Measurements from ENCODE around the gene CCK. TPM values are rescaled to one million over a fixed set of nuclear protein-coding genes. Genes with fewer than 3 reads are reported as not detected.

Gene CCK
- total RNA-seq, 5 donors from 2014 or later (not counting 1 experiment from before 2014, with no cell fraction given), result not detected

DNA sequence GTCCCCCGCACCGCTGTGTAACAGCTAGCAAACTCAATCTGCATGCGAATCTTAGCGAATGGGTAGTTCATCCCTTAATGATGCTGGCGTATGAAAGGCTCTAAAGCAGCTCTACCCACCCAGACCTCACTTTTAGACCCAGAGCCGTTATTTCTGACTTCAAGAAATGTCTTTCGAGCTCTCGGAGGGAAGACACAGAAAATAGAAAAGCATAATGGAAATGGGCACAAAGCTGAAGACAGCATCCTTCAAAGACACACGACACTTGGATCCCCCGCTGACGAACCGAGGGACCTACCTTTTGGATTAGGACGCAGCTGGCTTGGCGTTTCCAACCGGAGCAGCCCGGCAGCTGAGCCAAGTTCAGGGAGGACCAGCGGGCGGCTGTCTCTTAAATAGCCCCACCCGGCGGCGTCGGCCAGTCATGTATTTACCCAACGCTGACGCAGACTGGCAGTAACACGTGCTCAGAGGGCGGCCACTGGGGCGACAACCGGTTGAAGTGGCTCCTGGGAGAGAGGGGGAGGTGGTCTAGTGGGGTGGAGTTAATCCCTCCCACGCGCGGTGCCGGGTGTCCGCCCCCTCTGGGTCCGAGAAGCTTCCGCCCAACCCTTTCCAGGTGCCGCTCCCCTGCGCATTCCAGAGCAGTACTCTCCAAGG lies 1.5 kb downstream of the CCK start:
- H3K9me3 ChIP-seq, result no peaks in the 10 kb centered on the region
- H3K4me3 ChIP-seq (ENCODE audit: control insufficient read depth in 1 of 2, extremely low read depth in 1 of 2, low read length in 1 of 2), result peak overlapping the region in 1 of 2 donors; percentile 25
- peaks cover 25 to 61% of the 10 kb centered on the region in 2 experiments for H3K27me3 ChIP-seq (replicated peaks in 1 of 2; ENCODE audit: control insufficient read depth in 2 of 2, extremely low read depth in 1 of 2, insufficient read depth in 2 of 2, low read length in 1 of 2)
- DNase-seq (peak in 5 of 35 experiments; percentile 1 to 22 (median 9)), ATAC-seq (replicated peaks in 1 of 4) (peak in 2 of 4 experiments; percentile 45 to 53)
- no peaks in the 10 kb centered on the region for H3K36me3 ChIP-seq (ENCODE audit: control insufficient read depth in 2 of 2, extremely low read depth in 1 of 2, insufficient read depth in 1 of 2, low read length in 1 of 2)
- H3K4me3 Mint-ChIP-seq, result peak overlapping the region; percentile 21 to 58 (median 43)
- H3K36me3 Mint-ChIP-seq, result no peaks in the 10 kb centered on the region
- no peak overlapping the region for H3K27ac Mint-ChIP-seq
- H3K9me3 Mint-ChIP-seq, result no peaks in the 10 kb centered on the region
- CTCF ChIA-PET, result interaction anchor here in 1 of 2 donors (0.5 kb wide), 1 partner anchor 43 kb away, joined by 3 read pairs; no protein-coding TSS in a partner anchor
- peaks cover 50 to 79% of the 10 kb centered on the region in 2 donors for H3K27me3 Mint-ChIP-seq
- 18% methylated on average over 27 of the region's 37 CpGs for WGBS (ENCODE audit: insufficient coverage)
- POLR2A ChIA-PET, result interaction anchor here in 1 of 2 donors (0.6 kb wide), 1 partner anchor 10 kb away, joined by 3 read pairs; no protein-coding TSS in a partner anchor
- peaks cover 0 to 17% of the 10 kb centered on the region in 2 experiments for H3K4me1 ChIP-seq (ENCODE audit: control insufficient read depth in 1 of 2, extremely low read depth in 1 of 2, insufficient read depth in 2 of 2, low read length in 2 of 2)
- H3K27ac ChIP-seq (ENCODE audit: low read length), result no peak overlapping the region
- peaks cover 11 to 17% (median 12%) of the 10 kb centered on the region in 3 donors for H3K4me1 Mint-ChIP-seq

DNA sequence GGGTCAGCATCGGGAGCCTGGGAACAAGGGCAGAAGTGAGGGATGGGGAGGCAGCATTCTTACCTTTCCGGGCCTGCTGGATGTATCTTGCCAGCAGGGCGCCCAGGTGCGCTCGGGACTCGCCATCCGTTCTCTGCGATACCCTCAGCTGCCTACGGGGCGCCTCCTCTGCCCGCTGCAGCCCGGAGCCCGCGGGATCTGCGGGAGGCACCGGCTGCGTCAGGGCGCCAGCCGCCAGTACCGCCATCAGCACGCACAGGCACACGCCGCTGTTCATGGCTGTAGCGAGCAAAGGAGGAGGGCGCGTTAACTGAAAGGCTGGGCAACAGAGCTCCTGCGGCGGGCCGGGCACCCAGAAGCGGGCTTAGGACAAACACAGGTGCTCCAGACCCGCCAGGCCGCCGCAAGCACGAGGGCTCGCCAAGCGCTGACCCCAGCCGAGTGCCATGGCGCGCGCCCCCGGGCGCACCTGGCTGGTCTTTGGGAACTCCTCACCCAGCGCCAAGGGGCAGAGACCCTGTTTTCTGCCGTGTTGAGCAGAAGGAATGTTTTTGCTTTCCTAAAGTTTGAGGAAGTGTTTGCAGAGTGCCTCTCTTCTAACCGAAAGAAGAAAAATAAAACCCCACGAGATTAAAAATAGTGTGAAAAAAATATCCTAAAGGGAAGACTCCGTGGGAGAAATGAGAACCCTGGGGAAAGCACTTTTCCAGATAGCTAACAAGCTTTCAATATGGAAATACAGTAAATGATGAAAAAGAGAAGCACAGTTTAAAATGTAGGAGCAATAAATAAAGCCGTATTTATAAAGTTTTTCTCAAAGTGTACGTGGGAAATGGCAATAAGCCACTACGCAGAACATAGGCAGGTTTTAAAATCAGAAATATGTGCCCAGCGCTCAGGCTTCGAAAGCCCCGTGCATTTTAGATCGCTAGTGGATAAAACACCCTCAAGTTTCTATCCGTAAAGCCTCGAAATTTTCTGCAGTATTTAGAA lies 2.3 kb downstream of the CCK start:
- Mint-ChIP-seq H3K9me3 (no peaks in the 10 kb centered on the region), H3K27ac (no peak overlapping the region), H3K36me3 (no peaks in the 10 kb centered on the region), H3K4me1 (peaks cover 11 to 17% (median 12%) of the 10 kb centered on the region in 3 donors), H3K27me3 (peaks cover 45 to 75% of the 10 kb centered on the region in 2 donors), H3K4me3 (peak overlapping the region in 2 of 3 donors; percentile 35 to 58)
- ChIA-PET POLR2A (no interaction called here), CTCF (interaction anchor here in 1 of 2 donors (1.2 kb wide), 1 partner anchor 16 kb away, joined by 5 read pairs; no protein-coding TSS in a partner anchor)
- Histone ChIP-seq H3K27me3 (replicated peaks in 1 of 2; ENCODE audit: control insufficient read depth in 2 of 2, extremely low read depth in 1 of 2, insufficient read depth in 2 of 2, low read length in 1 of 2) (peaks cover 25 to 55% of the 10 kb centered on the region in 2 experiments), H3K9me3 (no peaks in the 10 kb centered on the region), H3K4me1 (ENCODE audit: control insufficient read depth in 1 of 2, extremely low read depth in 1 of 2, insufficient read depth in 2 of 2, low read length in 2 of 2) (peaks cover 0 to 17% of the 10 kb centered on the region in 2 experiments), H3K4me3 (ENCODE audit: control insufficient read depth in 1 of 2, extremely low read depth in 1 of 2, low read length in 1 of 2) (peak overlapping the region in 1 of 2 donors; percentile 23), H3K27ac (ENCODE audit: low read length) (no peak overlapping the region), H3K36me3 (ENCODE audit: control insufficient read depth in 2 of 2, extremely low read depth in 1 of 2, insufficient read depth in 1 of 2, low read length in 1 of 2) (no peaks in the 10 kb centered on the region)
- DNase-seq (peak in 12 of 35 experiments; percentile 1 to 37 (median 15)), ATAC-seq (replicated peaks in 1 of 4) (peak; percentile 54 to 70 (median 64))
- 5% methylated on average over 42 of the region's 56 CpGs for WGBS (ENCODE audit: insufficient coverage)

DNA sequence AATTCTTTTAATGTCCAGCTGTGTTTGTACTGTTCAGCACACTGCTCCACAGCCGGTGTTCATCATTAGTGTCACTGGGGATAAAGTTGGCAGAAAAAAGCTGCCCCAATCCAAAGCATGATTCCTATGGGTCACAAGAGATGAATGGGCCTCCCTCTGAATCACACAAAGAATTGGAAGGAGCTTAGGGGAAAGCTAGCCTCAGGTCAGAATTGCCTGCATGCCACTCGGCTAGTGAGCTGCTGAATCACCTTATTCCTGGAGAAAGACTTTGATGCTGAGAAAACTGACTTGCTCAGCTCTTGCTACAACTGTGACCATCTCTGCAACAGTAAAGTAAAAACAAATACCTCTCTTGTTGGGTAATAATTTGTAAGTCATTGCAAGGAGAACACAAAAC lies 3.5 kb downstream of the CCK start:
- no CpG with 5 or more reads among the region's 2 CpGs for WGBS (ENCODE audit: insufficient coverage)
- Mint-ChIP-seq H3K4me3 (no peak overlapping the region), H3K9me3 (no peaks in the 10 kb centered on the region), H3K4me1 (peaks cover 11 to 17% (median 12%) of the 10 kb centered on the region in 3 donors), H3K27me3 (peaks cover 41 to 68% of the 10 kb centered on the region in 2 donors), H3K36me3 (no peaks in the 10 kb centered on the region), H3K27ac (no peak overlapping the region)
- DNase-seq, result no peak
- no peak overlapping the region for H3K27ac ChIP-seq (ENCODE audit: low read length)
- no peak for ATAC-seq (replicated peaks in 1 of 4)
- H3K27me3 ChIP-seq (replicated peaks in 1 of 2; ENCODE audit: control insufficient read depth in 2 of 2, extremely low read depth in 1 of 2, insufficient read depth in 2 of 2, low read length in 1 of 2), result peaks cover 25 to 45% of the 10 kb centered on the region in 2 experiments
- H3K4me3 ChIP-seq (ENCODE audit: control insufficient read depth in 1 of 2, extremely low read depth in 1 of 2, low read length in 1 of 2), result no peak overlapping the region
- H3K9me3 ChIP-seq, result no peaks in the 10 kb centered on the region
- ChIA-PET POLR2A (no interaction called here), CTCF (interaction anchor here in 1 of 2 donors (1.2 kb wide), 1 partner anchor 15 kb away, joined by 5 read pairs; no protein-coding TSS in a partner anchor)
- H3K36me3 ChIP-seq (ENCODE audit: control insufficient read depth in 2 of 2, extremely low read depth in 1 of 2, insufficient read depth in 1 of 2, low read length in 1 of 2), result no peaks in the 10 kb centered on the region
- peaks cover 0 to 17% of the 10 kb centered on the region in 2 experiments for H3K4me1 ChIP-seq (ENCODE audit: control insufficient read depth in 1 of 2, extremely low read depth in 1 of 2, insufficient read depth in 2 of 2, low read length in 2 of 2)

DNA sequence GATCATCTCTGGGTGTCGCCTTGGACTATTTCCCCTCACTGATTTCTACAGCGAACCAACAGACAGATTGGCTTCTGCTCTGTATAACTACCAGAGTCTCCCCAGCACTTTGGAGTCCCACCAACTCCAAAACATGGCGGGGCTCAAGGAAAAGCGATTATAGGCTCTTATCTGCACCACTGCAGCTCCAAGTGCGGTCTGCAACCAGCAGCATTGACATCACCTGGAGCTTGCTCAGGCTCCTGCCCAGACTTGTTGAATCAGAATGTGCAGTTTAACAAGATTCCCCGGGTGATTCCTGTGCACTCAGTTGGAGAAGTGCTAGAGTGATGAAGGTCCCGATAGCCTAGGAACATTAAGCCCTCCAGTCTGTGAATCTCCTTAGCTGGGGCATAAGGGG lies 9.0 kb downstream of the CCK start:
- no peak for DNase-seq
- Histone ChIP-seq H3K27ac (ENCODE audit: low read length) (no peak overlapping the region), H3K4me3 (ENCODE audit: control insufficient read depth in 1 of 2, extremely low read depth in 1 of 2, low read length in 1 of 2) (no peak overlapping the region), H3K36me3 (ENCODE audit: control insufficient read depth in 2 of 2, extremely low read depth in 1 of 2, insufficient read depth in 1 of 2, low read length in 1 of 2) (no peaks in the 10 kb centered on the region), H3K4me1 (ENCODE audit: control insufficient read depth in 1 of 2, extremely low read depth in 1 of 2, insufficient read depth in 2 of 2, low read length in 2 of 2) (no peaks in the 10 kb centered on the region), H3K9me3 (no peaks in the 10 kb centered on the region), H3K27me3 (replicated peaks in 1 of 2; ENCODE audit: control insufficient read depth in 2 of 2, extremely low read depth in 1 of 2, insufficient read depth in 2 of 2, low read length in 1 of 2) (peaks cover 7 to 10% of the 10 kb centered on the region in 2 experiments)
- 89% methylated on average over 4 of the region's 7 CpGs for WGBS (ENCODE audit: insufficient coverage)
- peaks cover 4 to 12% (median 6%) of the 10 kb centered on the region in 3 donors for H3K4me1 Mint-ChIP-seq
- peaks cover 26 to 30% of the 10 kb centered on the region in 2 donors for H3K27me3 Mint-ChIP-seq
- no peak overlapping the region for H3K27ac Mint-ChIP-seq
- POLR2A ChIA-PET, result no interaction called here
- H3K36me3 Mint-ChIP-seq, result no peaks in the 10 kb centered on the region
- ATAC-seq (replicated peaks in 1 of 4), result no peak
- H3K9me3 Mint-ChIP-seq, result no peaks in the 10 kb centered on the region
- no peak overlapping the region for H3K4me3 Mint-ChIP-seq
- CTCF ChIA-PET, result interaction anchor here in 1 of 2 donors (0.6 kb wide), 1 partner anchor 55 kb away, joined by 3 read pairs; no protein-coding TSS in a partner anchor

DNA sequence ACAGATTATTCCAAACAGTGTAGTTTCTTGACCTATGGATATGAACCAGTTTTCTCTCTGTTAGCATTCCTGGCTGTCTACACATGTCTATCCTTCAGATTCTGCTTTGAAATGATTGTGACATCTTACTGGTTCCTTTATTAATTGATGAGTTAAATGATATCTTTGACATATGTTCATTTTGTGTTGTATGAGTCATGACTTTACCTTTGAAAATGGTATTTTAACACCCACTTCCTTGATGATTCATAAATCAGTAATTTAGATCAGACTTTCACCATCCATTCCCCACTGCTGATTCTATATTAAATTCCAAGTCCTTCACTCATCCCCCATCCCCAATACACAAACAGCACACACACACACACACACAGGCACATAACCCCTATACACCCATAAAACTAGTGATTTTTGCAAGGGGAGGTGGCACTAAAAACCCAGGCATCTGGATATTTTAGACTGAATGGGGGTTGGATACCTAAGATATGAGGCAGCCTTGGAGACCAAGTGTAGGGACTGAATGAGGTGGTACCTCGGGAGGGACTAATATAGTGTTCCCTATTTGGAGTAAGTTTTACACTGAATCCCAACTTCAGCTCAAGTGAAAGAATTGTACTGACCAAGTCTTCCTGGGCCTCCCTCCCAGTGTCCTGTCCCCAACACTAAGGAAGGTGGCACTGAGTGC lies 9.7 kb downstream of the CCK start:
- ChIA-PET POLR2A (no interaction called here), CTCF (interaction anchor here in 1 of 2 donors (0.6 kb wide), 1 partner anchor 54 kb away, joined by 3 read pairs; no protein-coding TSS in a partner anchor)
- H3K27ac Mint-ChIP-seq, result no peak overlapping the region
- H3K27me3 ChIP-seq (replicated peaks in 1 of 2; ENCODE audit: control insufficient read depth in 2 of 2, extremely low read depth in 1 of 2, insufficient read depth in 2 of 2, low read length in 1 of 2), result peaks cover 0 to 10% of the 10 kb centered on the region in 2 experiments
- no peaks in the 10 kb centered on the region for H3K4me1 ChIP-seq (ENCODE audit: control insufficient read depth in 1 of 2, extremely low read depth in 1 of 2, insufficient read depth in 2 of 2, low read length in 2 of 2)
- H3K9me3 ChIP-seq, result no peaks in the 10 kb centered on the region
- no peak overlapping the region for H3K27ac ChIP-seq (ENCODE audit: low read length)
- ATAC-seq (replicated peaks in 1 of 4), result peak in 2 of 4 experiments; percentile 45 to 61
- peaks cover 25% of the 10 kb centered on the region in 2 donors for H3K27me3 Mint-ChIP-seq
- no peak overlapping the region for H3K4me3 ChIP-seq (ENCODE audit: control insufficient read depth in 1 of 2, extremely low read depth in 1 of 2, low read length in 1 of 2)
- no CpG with 5 or more reads among the region's 1 CpG for WGBS (ENCODE audit: insufficient coverage)
- no peak overlapping the region for H3K4me3 Mint-ChIP-seq
- no peaks in the 10 kb centered on the region for H3K36me3 ChIP-seq (ENCODE audit: control insufficient read depth in 2 of 2, extremely low read depth in 1 of 2, insufficient read depth in 1 of 2, low read length in 1 of 2)
- no peak for DNase-seq
- H3K4me1 Mint-ChIP-seq, result peaks cover 4 to 12% (median 6%) of the 10 kb centered on the region in 3 donors
- no peaks in the 10 kb centered on the region for H3K9me3 Mint-ChIP-seq
- no peaks in the 10 kb centered on the region for H3K36me3 Mint-ChIP-seq

Data from T-cell (primary cell).